Adrenal gland (tissue), 5 donors: Measurements from ENCODE around the gene EFCAB11.

Source experiments
- CTCF ChIP-seq, 6 experiments: fragments of 450-650 bp in 4 of 6; fragments of 200-600 bp in 2 of 6; sonication (generic) in 1 of 6; IDR thresholded peaks; 1 replicate in 5 of 6; 2 replicates in 1 of 6; pipeline versions ENCODE4 v1.5.1 to v1.8.0; 2016 to 2021; ENCODE audit warnings: antibody characterized with exemption in 6 of 6, mild to moderate bottlenecking in 2 of 6, moderate library complexity in 1 of 6
- POLR2A ChIP-seq, 2 donors: fragments of 450-650 bp; IDR thresholded peaks; one replicate each; pipeline ENCODE4 v1.6.1; 2017; ENCODE audit warnings: antibody characterized with exemption in 2 of 2, mild to moderate bottlenecking in 2 of 2, moderate library complexity in 1 of 2
- donor health status: DM: no; HTN: no; CAD: no.

GRCh38 chr14:89908712-89909450 is 45.6 kb downstream of the EFCAB11 start:
- TF ChIP-seq CTCF (IDR thresholded peaks at IDR 0.05): no peak
- no peak for TF ChIP-seq POLR2A (IDR thresholded peaks at IDR 0.05)
